Chondrocyte (in vitro differentiated cells): Measurements from ENCODE around the gene BBX. TPM values are rescaled to one million over a fixed set of nuclear protein-coding genes. Genes with fewer than 3 reads are reported as not detected.

Source experiments
- DNase-seq: peaks from one replicate; pipeline ENCODE4 v3.0.0; 2021; ENCODE audit warnings: mixed read lengths, low spot score
- H3K27ac Mint-ChIP-seq: one replicate; pipeline ENCODE4 v1.8.0; 2021; ENCODE audit warnings: mild to moderate bottlenecking, moderate library complexity, mixed read lengths; ENCODE audit not compliant: unreplicated experiment
- H3K27me3 Mint-ChIP-seq: 2 replicates; pipeline ENCODE4 v1.8.0; 2021; ENCODE audit warnings: low read depth, mixed read lengths
- H3K36me3 Mint-ChIP-seq: 2 replicates; pipeline ENCODE4 v1.8.0; 2021; ENCODE audit warnings: low read depth, mixed read lengths
- H3K4me1 Mint-ChIP-seq: 2 replicates; pipeline ENCODE4 v1.8.0; 2021; ENCODE audit warnings: low read depth, mild to moderate bottlenecking, mixed read lengths
- H3K4me3 Mint-ChIP-seq: one replicate; pipeline ENCODE4 v1.8.0; 2021; ENCODE audit warnings: mild to moderate bottlenecking, moderate library complexity, mixed read lengths; ENCODE audit not compliant: unreplicated experiment
- H3K9me3 Mint-ChIP-seq: 2 replicates; pipeline ENCODE4 v1.8.0; 2021; ENCODE audit warnings: low read depth, mixed read lengths
- CTCF ChIP-seq: fragments of 200-600 bp; sonication (generic); IDR thresholded peaks from 2 replicates; pipeline ENCODE4 v1.5.0; 2021; ENCODE audit warnings: antibody characterized with exemption, mild to moderate bottlenecking, moderate library complexity
- total RNA-seq: library from RNA; stranded (reverse); gene quantifications from 3 replicates; pipeline ENCODE4 v1.2.1, GENCODE V29; 2021

Gene BBX
- total RNA-seq, 1 donor from 2014 or later = 69.6 TPM

- H3K27me3 Mint-ChIP-seq = no peaks in the 10 kb centered on the region
- no peaks in the 10 kb centered on the region for H3K36me3 Mint-ChIP-seq
- peak; percentile 88 for TF ChIP-seq CTCF
- no peak overlapping the region for H3K4me3 Mint-ChIP-seq
- H3K9me3 Mint-ChIP-seq = peaks cover 9% of the 10 kb centered on the region
- peaks cover 24% of the 10 kb centered on the region for H3K4me1 Mint-ChIP-seq
- DNase-seq = no peak
- H3K27ac Mint-ChIP-seq = no peak overlapping the region
Observed at GRCh38 chr3:107676469-107677309, 153.9 kb downstream of the BBX start.

DNA sequence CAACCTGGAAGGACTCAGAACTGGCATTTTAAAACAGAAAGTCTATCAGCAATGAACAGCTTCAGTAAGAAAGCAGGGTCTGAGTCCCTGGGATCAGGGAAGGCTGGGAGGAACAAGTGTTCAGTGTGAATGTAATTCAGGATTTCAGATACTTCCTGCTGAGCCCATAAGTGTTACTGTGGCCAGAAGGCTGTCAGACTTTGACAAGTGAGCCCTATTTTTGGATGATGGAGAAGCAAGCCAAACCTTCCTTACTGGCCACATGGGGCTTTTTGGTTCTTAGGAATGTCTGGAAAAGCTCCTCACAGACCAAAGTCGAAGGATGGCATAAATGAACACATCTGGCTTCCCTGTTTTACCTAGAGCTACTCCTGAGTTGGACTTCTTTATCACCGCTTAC, 157.2 kb downstream of the BBX start:
- no peak for DNase-seq
- Mint-ChIP-seq H3K27me3 (no peaks in the 10 kb centered on the region), H3K36me3 (no peaks in the 10 kb centered on the region), H3K4me1 (peaks cover 52% of the 10 kb centered on the region), H3K9me3 (peaks cover 9% of the 10 kb centered on the region), H3K4me3 (no peak overlapping the region), H3K27ac (peak overlapping the region; percentile 23)
- TF ChIP-seq CTCF = no peak

DNA sequence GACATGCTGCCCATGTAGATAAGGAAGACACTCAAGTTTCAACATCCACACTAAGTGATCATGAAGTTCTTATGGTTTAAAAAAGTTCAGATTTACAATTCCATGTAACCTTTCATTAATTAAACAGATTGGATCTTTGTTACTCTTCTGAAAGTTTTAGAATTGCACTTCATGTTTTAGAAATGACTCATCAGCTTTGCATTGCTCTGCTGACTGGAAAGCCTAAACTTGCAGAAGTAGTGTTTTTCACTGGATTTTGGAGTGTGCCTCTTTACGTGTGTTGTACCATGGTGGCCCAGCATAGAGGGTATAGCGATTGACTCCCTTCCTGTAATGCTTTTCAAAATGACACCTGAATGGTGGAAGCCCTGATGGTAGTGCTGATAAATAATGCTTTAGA, 157.9 kb downstream of the BBX start:
- TF ChIP-seq CTCF = no peak
- Mint-ChIP-seq H3K4me3 (no peak overlapping the region), H3K4me1 (peaks cover 55% of the 10 kb centered on the region), H3K27me3 (no peaks in the 10 kb centered on the region), H3K27ac (peak overlapping the region; percentile 58), H3K36me3 (no peaks in the 10 kb centered on the region), H3K9me3 (peaks cover 9% of the 10 kb centered on the region)
- no peak for DNase-seq

DNA sequence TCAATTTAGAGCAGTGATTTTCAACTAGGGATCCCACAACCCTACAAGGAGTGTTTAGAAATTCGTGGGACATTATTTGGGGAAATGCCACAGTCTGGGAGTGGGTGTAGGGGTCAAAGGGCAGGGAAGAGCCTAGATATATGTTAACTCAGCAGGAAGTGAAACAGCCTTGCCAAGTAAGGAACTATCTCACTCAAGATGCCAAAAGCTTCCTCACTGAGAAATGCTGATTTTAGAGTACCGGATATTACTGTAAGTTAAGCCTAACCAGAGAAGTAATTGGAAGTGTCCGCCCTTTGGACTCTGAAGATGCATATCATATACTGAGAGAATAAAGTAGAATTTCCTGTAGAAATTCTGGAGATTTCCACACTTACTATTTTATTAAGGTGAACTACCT, 158.6 kb downstream of the BBX start:
- DNase-seq = no peak
- TF ChIP-seq CTCF = no peak
- Mint-ChIP-seq H3K27me3 (no peaks in the 10 kb centered on the region), H3K4me1 (peaks cover 57% of the 10 kb centered on the region), H3K4me3 (no peak overlapping the region), H3K9me3 (peaks cover 9% of the 10 kb centered on the region), H3K36me3 (no peaks in the 10 kb centered on the region), H3K27ac (no peak overlapping the region)

- TF ChIP-seq CTCF = no peak
- Mint-ChIP-seq H3K4me1 (peaks cover 57% of the 10 kb centered on the region), H3K4me3 (no peak overlapping the region), H3K27ac (peak overlapping the region; percentile 15), H3K36me3 (no peaks in the 10 kb centered on the region), H3K27me3 (no peaks in the 10 kb centered on the region), H3K9me3 (peaks cover 9% of the 10 kb centered on the region)
- DNase-seq = no peak
Observed at GRCh38 chr3:107682580-107682979, 159.8 kb downstream of the BBX start.
